HG03571 (cell line): ENCODE results near the gene FANCC.
"Not testable (repeated sequence)": the region's sequence is repeated elsewhere in the genome, so short reads cannot be mapped to it uniquely, and the experiment has no call there.

Experiments used
- ATAC-seq: cut with Tn5 transposase; IDR thresholded peaks from one replicate; pipeline ENCODE4 v1.9.1; 2021; ENCODE audit not compliant: unreplicated experiment

The FANCC gene

GRCh38 chr9:95284162-95285080 is 33.1 kb downstream of the FANCC start:
- no peak for ATAC-seq

- no peak for ATAC-seq
Observed at GRCh38 chr9:95283673-95284072, 33.8 kb downstream of the FANCC start.

GRCh38 chr9:95282332-95282731 is 35.2 kb downstream of the FANCC start:
- ATAC-seq = no peak

- ATAC-seq = no peak
Observed at GRCh38 chr9:95280745-95281144, 36.8 kb downstream of the FANCC start.

- no peak for ATAC-seq
Observed at GRCh38 chr9:95277509-95277908, 40.0 kb downstream of the FANCC start.

- ATAC-seq = no peak
Observed at GRCh38 chr9:95276395-95276954, 41.0 kb downstream of the FANCC start.

- ATAC-seq = not testable (repeated sequence)
Observed at GRCh38 chr9:95274160-95274559, 43.3 kb downstream of the FANCC start.

- no peak for ATAC-seq
Observed at GRCh38 chr9:95273369-95274022, 44.0 kb downstream of the FANCC start.

- ATAC-seq = no peak
Observed at GRCh38 chr9:95272830-95273229, 44.7 kb downstream of the FANCC start.

GRCh38 chr9:95270790-95271189 is 46.7 kb downstream of the FANCC start:
- no peak for ATAC-seq

- ATAC-seq = not testable (repeated sequence)
Observed at GRCh38 chr9:95269803-95270773, 47.4 kb downstream of the FANCC start.

- no peak for ATAC-seq
Observed at GRCh38 chr9:95268681-95269080, 48.8 kb downstream of the FANCC start.

- ATAC-seq = no peak
Observed at GRCh38 chr9:95266649-95267048, 50.9 kb downstream of the FANCC start.

- ATAC-seq = no peak
Observed at GRCh38 chr9:95265960-95266359, 51.5 kb downstream of the FANCC start.

- ATAC-seq = no peak
Observed at GRCh38 chr9:95264954-95265615, 52.4 kb downstream of the FANCC start.

- no peak for ATAC-seq
Observed at GRCh38 chr9:95261890-95262289, 55.6 kb downstream of the FANCC start.

GRCh38 chr9:95250462-95251221 is 66.9 kb downstream of the FANCC start:
- ATAC-seq = no peak

- ATAC-seq = no peak
Observed at GRCh38 chr9:95249986-95250385, 67.5 kb downstream of the FANCC start.

GRCh38 chr9:95246547-95246946 is 71.0 kb downstream of the FANCC start:
- no peak for ATAC-seq

- no peak for ATAC-seq
Observed at GRCh38 chr9:95242613-95243012, 74.9 kb downstream of the FANCC start.
